HG02642 (cell line): ENCODE data around the gene PEX11G.

Source experiments
- ATAC-seq: cut with Tn5 transposase; IDR thresholded peaks from one replicate; pipeline ENCODE4 v1.9.1; 2021; ENCODE audit warnings: mild to moderate bottlenecking; ENCODE audit not compliant: unreplicated experiment, poor library complexity

PEX11G gene

DNA sequence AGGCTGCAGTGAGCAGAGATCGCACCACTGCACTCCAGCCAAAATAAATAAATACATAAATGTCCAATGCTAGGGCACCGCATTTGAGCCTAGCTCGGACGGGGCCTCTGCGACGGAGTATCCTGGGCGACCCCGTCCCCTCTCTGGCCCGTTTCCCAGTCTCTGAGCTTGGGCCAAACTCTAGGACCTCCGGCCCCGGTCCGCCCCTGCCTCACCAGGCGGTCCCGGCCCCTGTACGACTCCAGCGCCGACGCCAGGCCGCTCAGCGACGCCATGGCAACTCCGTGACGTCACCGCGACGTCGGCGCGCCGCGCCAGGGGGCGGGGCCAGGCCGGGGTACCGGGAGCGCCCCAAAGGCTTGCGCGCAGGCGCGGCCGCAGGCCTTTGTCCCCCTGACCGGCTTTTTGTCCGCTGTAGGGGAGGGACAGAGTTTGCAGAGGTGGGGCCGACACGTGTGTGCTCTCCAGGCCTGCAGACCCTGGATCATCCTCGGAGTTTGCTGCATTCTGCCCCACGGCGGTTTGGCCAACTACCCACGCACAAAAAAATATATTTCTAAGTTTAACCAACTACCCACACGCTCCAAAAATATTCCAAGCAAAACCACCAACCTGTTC lies at the start of gene PEX11G:
PEX11G (minus strand) TSS at position 300 of the 618 bp plus-strand sequence; CDS start at position 275, 25 bp downstream.
- ATAC-seq, result peak; percentile 81

DNA sequence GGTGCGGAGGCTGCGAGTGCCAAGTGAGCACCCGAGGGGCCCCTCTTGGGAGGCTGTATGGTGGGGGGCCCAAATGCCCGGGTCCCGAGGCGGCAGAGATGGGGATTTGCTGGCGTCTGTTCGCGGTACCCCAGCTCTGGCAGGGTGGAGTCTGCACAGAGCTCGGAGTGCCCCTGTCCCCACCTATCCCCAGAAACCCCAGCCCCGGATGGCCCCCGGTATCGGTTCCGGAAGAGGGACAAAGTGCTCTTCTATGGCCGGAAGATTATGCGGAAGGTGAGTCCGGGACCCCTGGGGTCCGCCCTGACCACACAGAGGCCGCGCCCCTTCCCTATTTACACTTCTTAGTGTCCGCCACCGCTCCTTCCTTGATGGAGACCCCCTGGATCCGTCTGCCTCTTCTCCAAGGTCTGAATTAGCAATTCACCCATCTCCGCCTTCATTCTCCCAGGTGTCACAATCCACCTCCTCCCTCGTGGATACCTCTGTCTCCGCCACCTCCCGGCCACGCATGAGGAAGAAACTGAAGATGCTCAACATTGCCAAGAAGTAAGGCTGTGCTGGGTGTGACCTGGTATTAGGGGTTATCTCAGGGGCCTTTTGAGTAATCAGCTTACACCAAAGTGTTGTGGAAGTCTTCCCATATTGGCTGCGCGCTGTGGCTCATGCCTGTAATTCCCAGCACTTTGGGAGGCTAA lies 47.3 kb upstream of the PEX11G start:
- peak; percentile 0 for ATAC-seq

DNA sequence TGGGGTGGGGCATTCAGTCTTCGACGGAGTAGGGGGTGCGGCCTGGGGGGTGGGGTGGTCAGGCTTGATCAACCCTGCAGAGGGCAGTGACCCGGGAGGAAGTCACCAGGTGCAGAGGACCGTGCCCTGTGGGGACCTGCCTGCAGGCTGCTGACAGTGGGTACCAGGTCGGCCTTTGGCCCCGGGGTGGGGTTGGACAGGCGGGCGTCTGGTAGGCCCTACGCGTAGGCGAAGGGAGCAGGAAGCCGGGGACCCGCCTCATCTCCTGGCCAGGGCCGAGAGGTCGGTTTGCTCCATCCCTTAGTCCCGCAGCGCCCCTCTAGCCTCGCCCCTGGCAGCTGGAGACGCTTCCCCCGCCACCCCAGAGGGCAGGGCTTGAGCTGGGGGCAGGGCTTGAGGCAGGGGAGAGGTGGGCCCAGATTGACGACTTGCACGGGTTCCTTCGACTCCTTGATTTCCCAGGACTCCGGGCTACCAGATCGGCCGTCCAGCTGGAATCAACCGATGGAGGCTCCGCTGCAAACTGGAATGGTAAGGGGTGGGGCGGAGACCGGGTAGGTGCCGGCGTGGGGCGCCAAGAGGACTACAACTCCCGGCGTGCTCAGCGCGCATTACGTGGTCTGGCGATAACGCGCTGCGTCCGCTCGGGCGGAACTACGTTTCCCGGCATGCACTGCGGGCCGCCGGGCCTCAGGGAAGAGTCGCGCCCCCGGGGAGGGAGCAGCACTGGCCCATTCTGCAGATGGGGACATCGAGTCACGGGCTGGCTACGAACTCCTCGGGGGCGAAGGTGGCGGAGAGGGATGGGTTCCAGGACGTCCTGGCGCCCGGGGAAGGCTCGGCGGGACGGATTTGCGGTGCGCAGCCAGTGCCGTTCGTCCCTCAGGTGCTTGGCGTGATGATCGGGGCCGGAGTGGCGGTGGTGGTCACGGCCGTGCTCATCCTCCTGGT lies 46.5 kb upstream of the PEX11G start, which contains the start of gene PNPLA6:
PNPLA6 (plus strand) TSS at position 671 of the 951 bp plus-strand sequence; CDS start at position 743, 72 bp downstream.
- peak; percentile 69 for ATAC-seq

DNA sequence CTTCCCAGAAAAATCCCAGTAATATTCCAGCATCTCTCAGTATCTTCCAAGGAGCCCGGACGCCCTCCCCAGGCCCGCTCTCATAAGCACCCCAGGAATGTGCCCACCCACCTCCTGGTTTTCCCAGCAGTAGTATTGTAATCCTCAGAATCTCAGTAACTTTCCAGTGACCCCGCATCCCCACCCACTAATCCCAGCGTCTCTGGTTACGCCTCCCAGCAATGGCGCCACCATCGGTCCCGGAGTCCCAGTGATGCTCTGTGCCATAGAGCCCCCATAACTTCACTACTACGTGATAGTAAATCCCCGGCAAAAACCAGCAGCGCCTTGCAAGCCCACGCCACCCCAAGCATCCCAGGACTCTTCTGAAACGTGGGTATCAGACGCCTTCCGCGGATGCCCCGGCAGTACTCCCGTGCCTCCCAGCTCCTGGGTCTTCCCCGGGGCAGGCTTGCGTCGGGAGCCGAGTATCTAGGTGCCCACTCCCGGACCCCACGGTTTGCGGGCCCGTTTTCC lies 45.8 kb upstream of the PEX11G start:
- peak; percentile 11 for ATAC-seq

DNA sequence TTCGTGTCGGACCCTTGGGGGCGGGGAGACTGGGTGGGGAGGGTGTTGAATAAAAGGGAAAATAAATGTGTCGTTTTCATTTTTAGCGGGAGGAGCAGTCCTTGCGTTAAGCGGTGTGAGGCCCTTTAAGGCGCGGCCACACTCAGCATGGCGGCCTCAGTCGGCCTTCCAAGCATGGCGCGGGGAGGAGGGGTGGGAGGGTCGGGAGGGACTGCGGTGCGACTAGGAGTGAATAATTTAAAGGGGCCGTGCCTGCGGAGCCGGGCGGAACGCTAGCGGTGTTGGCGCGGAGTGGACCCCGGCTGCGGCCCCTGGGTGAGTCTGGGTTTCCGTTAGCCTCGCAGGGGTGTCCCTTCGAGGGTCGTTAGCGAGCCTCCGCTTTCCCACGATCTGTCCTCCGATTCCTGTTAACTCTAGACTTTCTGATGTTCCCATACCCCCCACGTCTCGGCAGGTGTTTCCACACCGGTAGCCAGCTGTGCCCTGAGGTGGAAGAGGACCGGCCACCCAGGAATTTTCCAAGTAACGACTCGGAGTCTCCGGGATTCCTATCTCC lies 45.2 kb upstream of the PEX11G start:
- peak; percentile 39 for ATAC-seq

DNA sequence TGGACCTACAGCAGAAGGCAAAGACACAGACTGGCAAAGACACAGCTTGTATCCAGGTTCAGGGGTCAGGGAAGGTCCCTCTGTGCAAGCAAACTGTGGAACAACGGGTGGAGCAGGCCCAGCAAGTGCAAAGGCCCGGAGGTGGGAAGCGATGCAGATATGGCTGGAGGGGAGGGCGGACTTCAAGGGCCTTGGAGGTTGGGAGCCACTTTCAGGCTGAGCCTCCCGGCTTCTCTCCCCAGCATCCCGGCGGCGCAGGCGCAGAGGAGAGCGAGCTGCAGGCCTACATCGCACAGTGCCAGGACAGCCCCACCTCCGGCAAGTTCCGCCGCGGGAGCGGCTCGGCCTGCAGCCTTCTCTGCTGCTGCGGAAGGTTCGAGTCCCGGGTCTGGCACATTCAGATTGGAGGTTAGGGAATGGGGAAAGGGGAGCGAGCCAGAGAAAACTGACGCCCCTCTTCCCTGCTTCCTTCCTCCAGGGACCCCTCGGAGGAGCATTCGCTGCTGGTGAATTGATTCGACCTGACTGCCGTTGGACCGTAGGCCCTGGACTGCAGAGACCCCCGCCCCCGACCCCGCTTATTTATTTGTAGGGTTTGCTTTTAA lies 44.5 kb upstream of the PEX11G start:
- no peak for ATAC-seq

DNA sequence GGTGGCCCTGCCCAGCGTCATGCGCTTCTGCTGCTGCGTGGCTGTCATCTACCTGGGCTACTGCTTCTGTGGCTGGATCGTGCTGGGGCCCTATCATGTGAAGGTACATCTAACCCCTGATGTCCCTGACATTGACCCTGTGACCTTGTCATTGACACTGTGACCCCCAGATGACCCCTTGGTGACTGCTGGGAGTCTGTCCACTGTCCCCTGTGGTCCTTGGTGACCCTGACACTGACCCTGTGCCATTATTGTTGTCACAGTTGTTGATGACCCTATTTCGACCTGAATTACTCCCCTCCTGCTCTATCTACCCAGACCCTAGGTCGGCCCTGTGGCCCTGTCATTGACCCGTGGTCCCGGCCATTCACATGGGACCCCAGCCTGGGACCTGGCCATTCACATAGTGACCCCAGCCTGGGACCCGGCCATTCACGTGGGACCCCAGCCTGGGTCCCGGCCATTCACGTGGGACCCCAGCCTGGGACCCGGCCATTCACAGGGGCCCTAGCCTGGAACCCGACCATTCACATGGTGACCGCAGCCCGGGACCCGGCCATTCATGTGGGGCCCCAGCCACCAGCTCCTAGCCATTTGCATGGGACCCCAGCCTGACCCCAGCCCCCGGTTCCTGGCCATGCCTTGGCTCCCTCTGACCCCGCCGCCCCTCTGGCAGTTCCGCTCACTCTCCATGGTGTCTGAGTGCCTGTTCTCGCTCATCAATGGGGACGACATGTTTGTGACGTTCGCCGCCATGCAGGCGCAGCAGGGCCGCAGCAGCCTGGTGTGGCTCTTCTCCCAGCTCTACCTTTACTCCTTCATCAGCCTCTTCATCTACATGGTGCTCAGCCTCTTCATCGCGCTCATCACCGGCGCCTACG lies 41.0 kb upstream of the PEX11G start:
- no peak for ATAC-seq

DNA sequence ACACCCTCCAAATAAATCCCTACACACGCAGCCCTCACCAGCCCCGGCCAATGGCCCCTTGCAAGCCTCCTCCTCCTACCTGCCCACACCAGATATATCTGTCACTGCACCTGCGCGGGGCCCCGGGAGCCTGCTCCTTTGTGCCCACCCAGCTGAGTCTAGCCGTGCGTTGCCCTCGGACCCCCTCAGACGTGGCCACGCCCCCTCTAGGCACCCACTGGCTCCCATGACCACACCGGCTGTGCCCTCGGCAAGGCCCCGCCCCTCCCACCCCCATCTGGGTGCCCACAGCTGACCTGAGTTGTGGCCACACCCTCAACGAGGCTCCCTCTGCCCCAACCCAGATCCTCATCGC lies 40.4 kb upstream of the PEX11G start:
- no peak for ATAC-seq

DNA sequence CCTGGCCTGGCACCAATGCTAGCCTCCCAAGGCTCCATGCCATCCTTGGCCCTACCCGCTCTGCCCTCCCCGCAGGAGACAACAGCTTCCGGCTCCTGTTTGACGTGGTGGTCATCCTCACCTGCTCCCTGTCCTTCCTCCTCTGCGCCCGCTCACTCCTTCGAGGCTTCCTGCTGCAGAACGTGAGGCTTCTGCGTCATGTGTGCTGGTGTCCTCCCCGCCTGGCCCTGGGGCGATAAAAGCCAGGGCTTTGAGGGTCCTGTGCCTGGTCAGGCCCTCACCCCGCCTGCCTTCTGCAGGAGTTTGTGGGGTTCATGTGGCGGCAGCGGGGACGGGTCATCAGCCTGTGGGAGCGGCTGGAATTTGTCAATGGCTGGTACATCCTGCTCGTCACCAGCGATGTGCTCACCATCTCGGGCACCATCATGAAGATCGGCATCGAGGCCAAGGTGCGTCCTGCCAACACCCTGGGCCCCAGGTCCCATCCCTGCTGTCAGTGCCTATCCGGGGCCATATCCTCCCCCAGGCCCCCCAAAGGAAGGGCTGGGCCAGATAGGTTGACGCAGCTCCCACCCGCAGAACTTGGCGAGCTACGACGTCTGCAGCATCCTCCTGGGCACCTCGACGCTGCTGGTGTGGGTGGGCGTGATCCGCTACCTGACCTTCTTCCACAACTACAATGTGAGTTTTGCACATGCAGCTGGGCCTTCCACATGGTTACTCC lies 39.8 kb upstream of the PEX11G start:
- ATAC-seq, result no peak

DNA sequence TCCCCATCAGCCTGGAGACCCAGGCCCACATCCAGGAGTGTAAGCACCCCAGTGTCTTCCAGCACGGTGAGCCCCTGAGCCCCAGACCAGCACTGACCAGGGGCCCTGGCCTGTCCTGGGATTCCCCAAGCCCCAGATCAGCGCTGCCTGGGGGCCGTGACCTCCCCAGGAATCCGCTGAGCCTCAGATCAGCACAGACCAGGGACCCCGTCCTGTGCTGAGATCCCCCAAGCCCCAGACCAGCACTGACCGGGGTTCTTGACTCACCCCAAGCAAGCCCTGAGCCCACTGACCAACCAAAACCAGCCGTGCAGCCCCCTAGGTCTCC lies 39.3 kb upstream of the PEX11G start:
- ATAC-seq, result no peak

DNA sequence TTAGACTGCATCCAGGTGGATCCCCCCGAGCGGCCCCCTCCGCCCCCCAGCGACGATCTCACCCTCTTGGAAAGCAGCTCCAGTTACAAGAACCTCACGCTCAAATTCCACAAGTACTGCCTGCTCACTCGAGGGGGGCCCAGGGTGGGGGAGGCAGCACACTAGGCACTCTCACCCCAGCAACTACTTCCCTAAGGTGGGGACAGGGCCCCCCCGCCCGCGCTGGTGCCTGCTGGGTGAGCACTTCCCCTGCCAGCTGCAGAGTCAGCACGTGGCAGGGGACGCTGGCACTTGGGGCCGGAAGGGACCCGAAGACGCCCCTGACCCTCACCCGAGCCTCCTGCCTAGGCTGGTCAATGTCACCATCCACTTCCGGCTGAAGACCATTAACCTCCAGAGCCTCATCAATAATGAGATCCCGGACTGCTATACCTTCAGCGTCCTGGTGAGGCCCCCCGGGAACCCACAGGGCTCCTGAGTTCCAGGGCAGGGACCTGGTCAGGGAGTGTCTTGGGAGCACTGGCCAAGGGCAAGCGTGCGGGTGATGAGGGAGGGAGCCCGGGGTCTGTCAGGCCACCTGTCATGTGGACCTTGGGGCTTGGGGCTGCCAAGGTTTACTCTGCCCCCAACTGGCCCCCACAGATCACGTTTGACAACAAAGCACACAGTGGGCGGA lies 38.8 kb upstream of the PEX11G start:
- ATAC-seq, result no peak

DNA sequence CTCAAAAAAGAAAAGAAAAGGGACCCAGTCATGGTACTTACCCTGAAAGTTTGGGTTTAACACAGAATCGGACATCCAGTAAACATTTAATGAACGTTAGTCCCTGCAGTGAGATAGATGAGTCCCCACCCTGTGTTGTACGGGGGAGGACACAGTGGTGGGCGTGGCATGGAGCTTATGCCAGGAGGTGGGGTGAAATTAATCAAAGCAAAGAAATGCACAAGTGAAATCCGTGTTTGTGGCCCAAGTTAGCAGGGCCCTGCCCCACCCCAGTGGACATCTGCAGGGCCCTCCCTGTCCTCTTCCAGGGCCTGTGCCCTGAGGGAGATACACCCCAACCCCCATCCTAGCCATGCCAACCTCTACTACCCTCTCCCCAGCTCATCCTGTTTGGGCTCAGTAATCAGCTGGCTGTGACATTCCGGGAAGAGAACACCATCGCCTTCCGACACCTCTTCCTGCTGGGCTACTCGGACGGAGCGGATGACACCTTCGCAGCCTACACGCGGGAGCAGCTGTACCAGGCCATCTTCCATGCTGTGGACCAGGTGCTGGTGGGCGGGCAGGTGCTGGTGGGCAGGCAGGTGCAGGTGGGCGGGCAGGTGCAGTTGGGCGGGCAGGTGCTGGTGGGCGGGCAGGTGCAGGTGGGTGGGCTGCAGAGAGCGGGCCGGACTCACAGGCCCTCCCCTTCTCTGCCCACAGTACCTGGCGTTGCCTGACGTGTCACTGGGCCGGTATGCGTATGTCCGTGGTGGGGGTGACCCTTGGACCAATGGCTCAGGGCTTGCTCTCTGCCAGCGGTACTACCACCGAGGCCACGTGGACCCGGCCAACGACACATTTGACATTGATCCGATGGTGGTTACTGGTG lies 37.5 kb upstream of the PEX11G start:
- no peak for ATAC-seq

DNA sequence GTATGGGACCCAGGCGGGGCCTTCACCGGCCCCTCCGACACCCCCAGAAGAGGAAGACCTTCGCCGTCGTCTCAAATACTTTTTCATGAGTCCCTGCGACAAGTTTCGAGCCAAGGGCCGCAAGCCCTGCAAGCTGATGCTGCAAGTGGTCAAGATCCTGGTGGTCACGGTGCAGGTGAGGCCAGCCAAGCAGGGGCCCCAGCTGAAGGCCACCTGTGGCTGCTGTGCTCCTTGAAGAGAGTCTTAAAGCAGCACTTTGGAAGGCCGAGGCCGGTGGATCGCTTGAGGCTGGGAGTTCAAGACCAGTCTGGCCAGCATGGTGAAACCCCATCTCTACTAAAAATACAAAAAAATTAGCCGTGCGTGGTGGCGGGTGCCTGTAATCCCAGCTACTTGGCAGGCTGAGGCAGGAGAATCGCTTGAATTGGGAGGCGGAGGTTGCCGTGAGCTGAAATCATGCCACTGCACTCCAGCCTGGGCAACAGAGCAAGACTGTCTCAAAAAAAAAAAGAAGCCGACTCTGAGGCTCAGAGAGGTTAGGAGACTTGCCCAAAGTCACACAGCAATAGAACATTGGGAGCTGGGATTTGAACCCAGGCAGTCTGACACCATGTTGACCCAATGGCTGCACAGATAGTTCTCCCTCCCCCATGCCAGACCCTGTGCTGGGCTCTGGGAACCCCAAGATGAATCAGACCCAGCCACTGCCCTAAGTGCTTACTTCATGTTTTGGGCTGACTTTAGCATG lies 36.3 kb upstream of the PEX11G start:
- no peak for ATAC-seq

DNA sequence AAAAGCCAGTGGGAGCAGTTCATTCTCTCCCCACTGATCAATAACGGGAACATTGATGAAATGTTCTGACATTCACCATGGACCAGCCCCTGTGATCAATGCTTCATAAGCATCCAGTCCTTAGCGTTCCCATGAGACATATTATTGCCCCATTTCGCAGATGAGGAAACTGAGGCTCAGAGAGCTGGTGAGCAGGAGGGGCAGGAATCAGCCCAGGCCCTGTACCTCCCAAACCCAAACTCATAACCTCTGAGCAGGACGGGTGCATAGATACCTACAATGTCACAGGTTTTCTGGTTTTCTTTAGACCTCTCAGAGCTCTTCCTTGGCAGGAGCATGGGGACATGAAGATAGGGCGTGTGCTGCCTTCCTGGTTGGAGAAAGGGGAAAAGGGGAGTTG lies 35.7 kb upstream of the PEX11G start:
- no peak for ATAC-seq

DNA sequence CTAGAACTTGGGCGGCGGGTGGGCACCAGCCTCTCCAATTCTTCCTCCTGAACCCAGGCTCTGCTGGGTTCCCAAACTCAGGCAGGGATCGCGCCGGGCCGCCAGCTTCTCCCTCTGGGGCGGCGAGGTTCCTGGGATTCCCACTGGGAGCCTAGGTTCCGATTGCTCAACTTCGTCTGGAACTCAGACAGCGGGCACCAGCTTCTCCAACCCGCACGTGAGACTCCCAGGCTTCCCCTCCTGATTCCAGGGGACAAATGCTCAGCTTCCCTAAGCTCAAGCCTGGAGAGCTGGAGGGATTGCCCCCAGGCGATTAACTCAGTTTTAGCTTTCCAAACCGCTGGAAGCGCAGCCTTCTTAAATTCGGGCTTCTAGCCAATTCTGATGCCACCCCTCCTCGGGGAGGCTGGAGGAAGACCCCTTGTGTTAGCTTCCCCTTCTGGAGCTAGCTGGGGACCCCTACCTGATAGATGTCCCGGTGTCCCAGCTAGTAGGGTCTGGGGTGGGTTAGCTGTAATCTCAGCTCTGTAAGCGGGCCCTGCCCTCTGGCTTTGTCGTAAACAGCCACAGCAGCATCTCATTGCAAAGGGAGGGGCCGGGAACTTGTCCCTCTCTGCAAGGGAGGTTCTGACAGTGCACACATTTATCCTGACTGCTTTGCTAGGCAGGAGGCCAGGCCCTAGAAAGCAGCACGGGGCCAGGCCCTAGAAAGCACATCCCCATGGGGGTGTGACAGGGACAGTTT lies 34.3 kb upstream of the PEX11G start:
- peak; percentile 1 for ATAC-seq
